Medulla oblongata (tissue), 1 donor: ENCODE measurements around the gene BARX1.
A peak's percentile ranks its signal among the peaks of the same experiment; 100 is the strongest.
"Not testable (repeated sequence)": the region's sequence is repeated elsewhere in the genome, so short reads cannot be mapped to it uniquely, and the experiment has no call there.

Source experiments
- DNase-seq: peaks from one replicate; pipeline ENCODE4 v3.0.0-alpha.2; 2015; ENCODE audit errors: extremely low spot score

Gene BARX1

DNA sequence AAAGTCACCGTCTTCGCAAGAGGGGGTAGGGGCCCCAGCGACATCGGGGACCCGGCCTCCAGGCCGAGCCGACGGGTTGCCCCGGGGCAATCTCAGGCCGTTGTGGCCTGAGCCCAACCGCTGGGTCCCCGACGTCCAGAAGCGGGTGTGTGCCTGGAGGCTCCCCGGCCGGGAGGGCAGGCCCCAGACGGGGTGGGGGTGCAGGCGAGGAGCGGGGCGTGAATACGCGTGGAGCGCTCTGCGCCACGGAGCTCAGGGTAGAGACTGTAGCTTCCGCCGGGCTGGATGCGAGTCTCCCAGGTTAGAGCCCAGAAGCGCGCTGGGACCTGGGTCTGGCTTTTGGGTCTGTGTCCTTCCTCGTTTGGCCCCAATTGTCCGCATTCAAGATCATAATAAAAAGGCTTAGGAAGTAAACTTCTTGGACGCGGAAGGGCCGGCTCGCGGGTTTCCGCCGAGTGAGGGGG is 3.5 kb downstream of the BARX1 start:
- no peak for DNase-seq

DNA sequence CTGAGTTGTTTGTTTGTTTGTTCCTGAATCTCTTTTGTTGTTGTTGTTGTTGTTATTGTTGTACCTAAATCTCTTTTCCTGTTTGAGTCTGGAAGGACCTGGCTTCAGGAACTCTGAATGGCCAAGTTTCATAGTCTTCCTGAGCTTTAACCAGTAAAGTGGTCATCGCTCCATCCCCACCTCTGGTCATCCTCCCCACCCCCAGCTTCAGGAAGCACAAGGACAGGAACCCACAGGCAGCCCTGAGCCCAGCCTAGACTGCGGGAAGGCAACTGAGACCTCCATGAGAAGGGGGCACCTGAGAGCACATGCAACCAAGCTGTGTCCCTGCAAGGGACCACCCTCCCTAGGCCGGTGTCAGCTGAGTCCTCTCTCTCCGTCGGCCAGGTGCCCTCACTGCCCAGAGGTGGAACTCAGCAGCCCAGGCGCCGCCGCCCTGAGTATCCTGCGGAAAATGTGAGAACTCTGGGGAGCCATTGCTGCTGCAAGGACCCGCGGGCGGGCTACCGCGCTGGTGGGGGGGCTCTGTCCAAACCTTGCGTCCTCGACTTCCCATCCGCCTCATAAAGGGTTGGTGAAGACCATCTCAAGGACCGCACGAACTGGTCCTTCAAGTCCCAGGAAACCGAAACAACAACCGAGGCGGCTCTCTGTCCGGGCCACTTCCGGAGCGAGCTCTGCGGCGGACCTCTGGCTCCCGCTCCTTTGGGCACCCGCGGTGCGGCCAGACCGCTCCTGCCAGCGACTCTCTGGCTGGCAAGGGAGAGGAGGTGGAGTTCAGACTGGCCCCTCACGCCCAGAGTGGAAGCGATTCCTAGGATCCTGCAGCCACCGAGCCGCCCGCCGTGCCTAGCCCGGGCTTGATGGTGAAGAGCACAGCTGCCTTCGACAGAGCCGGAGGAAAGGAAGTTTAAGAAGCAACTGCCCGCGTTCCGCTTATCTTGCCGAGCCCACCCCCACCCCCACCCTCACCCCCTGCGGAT is 4.2 kb downstream of the BARX1 start:
- no peak for DNase-seq

- DNase-seq = no peak
These were observed 5.3 kb downstream of the BARX1 start for GRCh38 chr9:93949694-93950449.

- no peak for DNase-seq
These were observed 6.0 kb downstream of the BARX1 start for GRCh38 chr9:93949073-93949693.

DNA sequence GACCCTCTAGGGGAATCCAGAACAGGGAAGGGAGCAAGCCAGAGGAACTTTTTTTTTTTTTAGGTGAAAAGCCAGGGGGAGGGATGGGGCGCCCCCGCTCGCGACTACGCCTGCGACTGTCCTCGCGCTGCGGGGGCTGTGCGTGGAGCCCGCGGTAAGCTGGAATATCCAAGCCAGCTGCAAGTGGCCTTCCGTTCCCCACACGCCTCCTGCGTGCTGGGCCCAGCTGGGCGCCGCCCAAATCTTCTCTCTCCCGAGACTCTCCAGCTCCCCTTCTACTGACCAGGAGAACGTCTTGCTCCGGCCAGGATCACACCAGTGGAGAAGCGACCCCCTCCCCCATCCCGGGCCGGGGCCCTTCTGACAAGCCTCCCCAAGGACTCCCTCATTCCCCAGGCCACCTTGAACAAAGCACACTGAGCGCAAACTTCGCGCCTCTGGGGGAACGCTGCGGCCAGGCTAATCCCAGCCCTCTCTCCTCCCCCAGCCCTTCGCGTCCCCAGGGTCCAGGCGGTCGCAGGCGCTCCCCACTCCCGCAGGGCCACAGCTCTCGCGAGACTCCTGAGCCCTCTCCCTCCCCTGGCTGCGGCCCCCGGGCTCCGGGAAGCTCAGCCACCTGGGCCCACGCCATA is 6.6 kb downstream of the BARX1 start:
- DNase-seq = no peak

DNA sequence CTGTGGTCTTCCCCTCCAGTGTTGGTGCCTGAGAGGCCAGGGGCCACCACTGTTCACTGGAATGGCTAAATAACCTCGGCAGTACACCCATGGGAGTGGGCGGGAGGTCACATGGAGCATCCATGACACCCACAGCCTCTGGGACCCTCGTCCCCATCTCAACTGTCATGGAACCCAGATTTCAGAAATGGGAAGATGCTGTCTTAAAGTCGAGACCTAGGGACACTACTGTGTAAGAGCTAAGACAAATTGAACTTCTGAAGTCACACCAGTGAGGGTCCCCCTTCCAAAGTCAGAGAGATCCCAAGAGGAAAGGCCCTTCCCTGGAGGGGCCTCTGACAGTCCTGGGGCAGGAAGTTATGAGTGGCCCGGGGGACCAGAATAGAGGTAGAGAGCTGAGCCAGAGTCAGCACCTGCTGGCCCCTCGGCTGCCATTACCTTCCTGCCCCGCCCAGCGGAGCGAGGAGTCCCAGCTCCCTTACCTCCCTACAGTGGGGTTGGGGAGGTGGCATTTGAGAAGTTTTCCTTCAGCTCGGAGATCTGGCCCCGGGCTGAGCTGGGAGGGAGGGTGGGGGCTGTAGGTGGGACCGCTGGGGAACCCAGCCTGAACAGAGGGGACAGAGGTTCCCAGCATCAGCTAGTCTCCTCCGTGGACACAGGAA is 7.6 kb downstream of the BARX1 start:
- no peak for DNase-seq

GRCh38 chr9:93946338-93946712 is 8.8 kb downstream of the BARX1 start:
- no peak for DNase-seq

GRCh38 chr9:93945400-93946337 is 9.5 kb downstream of the BARX1 start:
- DNase-seq = peak; percentile 60

- DNase-seq = no peak
These were observed 11.1 kb downstream of the BARX1 start for GRCh38 chr9:93944011-93944410.

GRCh38 chr9:93942161-93942560 is 13.0 kb downstream of the BARX1 start:
- DNase-seq = no peak

- DNase-seq = no peak
These were observed 13.7 kb downstream of the BARX1 start for GRCh38 chr9:93941493-93941892.

- no peak for DNase-seq
These were observed 14.2 kb downstream of the BARX1 start for GRCh38 chr9:93940951-93941350.

- not testable (repeated sequence) for DNase-seq
These were observed 15.6 kb downstream of the BARX1 start for GRCh38 chr9:93939589-93939988.

GRCh38 chr9:93937193-93937592 is 18.0 kb downstream of the BARX1 start:
- no peak for DNase-seq

DNA sequence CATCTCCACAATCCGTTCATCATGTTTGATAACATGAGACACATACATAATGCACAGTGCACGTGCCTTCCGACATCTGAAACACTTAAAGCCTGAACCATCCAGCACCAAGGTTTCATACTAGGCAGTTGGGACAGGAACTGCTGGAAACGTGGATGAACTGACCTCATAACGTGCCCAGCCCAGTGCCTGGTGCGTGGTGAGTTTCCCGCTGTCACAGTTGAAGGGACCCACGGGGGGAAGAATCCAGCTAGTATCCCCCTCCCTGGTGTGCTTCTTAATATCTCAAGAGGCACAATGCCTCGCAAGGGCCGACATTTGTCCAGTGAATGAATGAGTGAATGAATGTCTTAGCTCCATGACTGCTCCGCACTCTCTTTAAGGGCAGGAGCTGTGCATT is 23.2 kb downstream of the BARX1 start:
- no peak for DNase-seq

DNA sequence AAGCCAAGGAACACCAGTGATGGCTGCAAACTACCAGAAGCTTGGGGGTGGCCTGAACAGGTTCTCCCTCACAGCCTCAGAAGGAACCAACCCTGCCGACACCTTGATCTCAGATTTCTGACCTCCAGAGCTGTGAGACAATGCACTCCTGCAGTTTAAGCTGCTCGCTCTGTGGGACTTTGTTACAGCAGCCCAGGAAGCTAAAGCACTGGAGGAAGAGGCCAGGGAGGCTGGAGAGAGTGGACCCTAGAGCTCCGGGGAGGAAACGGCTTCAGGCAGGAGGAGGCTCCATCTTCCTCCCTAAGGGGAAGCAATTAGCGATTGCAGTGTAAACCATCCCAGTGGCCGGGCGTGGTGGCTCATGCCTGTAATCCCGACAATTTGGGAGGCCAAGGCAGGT is 25.1 kb downstream of the BARX1 start:
- DNase-seq = no peak

- DNase-seq = no peak
These were observed 25.9 kb downstream of the BARX1 start for GRCh38 chr9:93929231-93929630.

DNA sequence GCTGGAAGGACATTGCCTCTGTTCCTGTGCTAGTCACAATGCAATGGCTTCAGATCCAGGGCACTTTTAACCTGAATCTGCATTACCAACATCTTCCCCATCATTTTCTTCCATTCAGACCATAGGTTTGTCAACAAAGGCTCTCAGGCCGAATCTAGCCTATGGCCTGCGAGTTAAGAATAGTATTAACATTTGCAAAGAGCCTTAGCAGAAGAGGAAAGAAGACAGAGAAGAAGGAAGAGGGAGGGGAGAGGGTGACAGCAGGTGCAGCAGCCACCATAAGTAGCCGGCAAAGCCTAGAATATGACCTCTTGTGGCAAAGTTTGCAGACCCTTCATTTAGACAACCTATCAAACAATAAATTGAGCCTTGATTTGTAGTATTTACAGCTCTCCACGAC is 32.6 kb downstream of the BARX1 start:
- no peak for DNase-seq

GRCh38 chr9:93920131-93920800 is 34.9 kb downstream of the BARX1 start:
- no peak for DNase-seq

DNA sequence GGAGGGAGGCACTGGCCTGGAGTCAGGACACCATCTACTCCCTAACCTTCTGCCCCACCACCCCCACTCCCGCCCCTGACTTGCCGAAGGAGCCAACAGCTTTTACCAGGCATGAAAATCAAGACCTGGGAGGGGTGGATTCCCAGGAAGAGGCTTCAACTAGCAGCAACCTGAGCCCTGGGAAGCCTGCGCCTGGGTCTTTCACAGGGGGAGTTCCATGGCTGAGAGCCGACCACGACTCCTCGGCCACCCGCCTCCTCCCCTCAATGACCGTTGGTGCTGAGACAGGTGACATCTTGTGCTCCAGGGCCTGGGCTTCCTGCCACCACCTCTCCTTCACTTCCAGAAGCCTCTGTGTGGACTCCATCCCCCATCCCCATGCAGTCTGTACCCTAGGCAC is 37.1 kb downstream of the BARX1 start:
- DNase-seq = no peak
